ENCODE measurements around the gene TREH.
A peak's percentile ranks its signal among the peaks of the same experiment; 100 is the strongest.

The TREH gene

GRCh38 chr11:118622376-118623268 lies 56.8 kb downstream of the TREH start:
- FAIRE-seq (no peak), DNase-seq (ENCODE audit: insufficient read length, low spot score) (no peak)
- no peak for TF ChIP-seq CTCF (IDR thresholded peaks at IDR 0.05; ENCODE audit: insufficient read depth, missing control alignments)

GRCh38 chr11:118621784-118622375 lies 57.6 kb downstream of the TREH start:
- TF ChIP-seq CTCF (IDR thresholded peaks at IDR 0.05; ENCODE audit: insufficient read depth, missing control alignments): no peak
- FAIRE-seq (no peak), DNase-seq (ENCODE audit: insufficient read length, low spot score) (no peak)

- FAIRE-seq: no peak
- TF ChIP-seq CTCF (IDR thresholded peaks at IDR 0.05; ENCODE audit: insufficient read depth, missing control alignments): no peak
Measured at GRCh38 chr11:118621071-118621783, 58.2 kb downstream of the TREH start.

GRCh38 chr11:118620529-118621070 lies 58.9 kb downstream of the TREH start:
- DNase-seq (ENCODE audit: insufficient read length, low spot score): no peak
- FAIRE-seq: no peak
- no peak for TF ChIP-seq CTCF (IDR thresholded peaks at IDR 0.05; ENCODE audit: insufficient read depth, missing control alignments)

More at GRCh38 chr11:118621071-118621783, 58.2 kb downstream of the TREH start:
- DNase-seq (ENCODE audit: insufficient read length, low spot score): peak; percentile 80

- no peak for FAIRE-seq
- DNase-seq (ENCODE audit: insufficient read length, low spot score): no peak
- TF ChIP-seq CTCF (IDR thresholded peaks at IDR 0.05; ENCODE audit: insufficient read depth, missing control alignments): no peak
Measured at GRCh38 chr11:118619444-118620197, 59.8 kb downstream of the TREH start.

GRCh38 chr11:118618991-118619375 lies 60.5 kb downstream of the TREH start:
- TF ChIP-seq CTCF (IDR thresholded peaks at IDR 0.05; ENCODE audit: insufficient read depth, missing control alignments): no peak
- no peak for DNase-seq (ENCODE audit: insufficient read length, low spot score)
- FAIRE-seq: no peak

Data from D721Med (cell line).